T-helper 1 cell (primary cell): ENCODE measurements around the gene ASB4.
A peak's percentile ranks its signal among the peaks of the same experiment; 100 is the strongest.
"Not testable (repeated sequence)": the region's sequence is repeated elsewhere in the genome, so short reads cannot be mapped to it uniquely, and the experiment has no call there.

Experiments used
- DNase-seq, 5 donors: peaks; one replicate each; pipeline ENCODE4 v3.0.0-alpha.2; 2012 to 2020

Gene ASB4

GRCh38 chr7:95478272-95479037 lies 7.3 kb upstream of the ASB4 start:
- no peak for DNase-seq

GRCh38 chr7:95479992-95480624 lies 5.6 kb upstream of the ASB4 start:
- no peak for DNase-seq

DNA sequence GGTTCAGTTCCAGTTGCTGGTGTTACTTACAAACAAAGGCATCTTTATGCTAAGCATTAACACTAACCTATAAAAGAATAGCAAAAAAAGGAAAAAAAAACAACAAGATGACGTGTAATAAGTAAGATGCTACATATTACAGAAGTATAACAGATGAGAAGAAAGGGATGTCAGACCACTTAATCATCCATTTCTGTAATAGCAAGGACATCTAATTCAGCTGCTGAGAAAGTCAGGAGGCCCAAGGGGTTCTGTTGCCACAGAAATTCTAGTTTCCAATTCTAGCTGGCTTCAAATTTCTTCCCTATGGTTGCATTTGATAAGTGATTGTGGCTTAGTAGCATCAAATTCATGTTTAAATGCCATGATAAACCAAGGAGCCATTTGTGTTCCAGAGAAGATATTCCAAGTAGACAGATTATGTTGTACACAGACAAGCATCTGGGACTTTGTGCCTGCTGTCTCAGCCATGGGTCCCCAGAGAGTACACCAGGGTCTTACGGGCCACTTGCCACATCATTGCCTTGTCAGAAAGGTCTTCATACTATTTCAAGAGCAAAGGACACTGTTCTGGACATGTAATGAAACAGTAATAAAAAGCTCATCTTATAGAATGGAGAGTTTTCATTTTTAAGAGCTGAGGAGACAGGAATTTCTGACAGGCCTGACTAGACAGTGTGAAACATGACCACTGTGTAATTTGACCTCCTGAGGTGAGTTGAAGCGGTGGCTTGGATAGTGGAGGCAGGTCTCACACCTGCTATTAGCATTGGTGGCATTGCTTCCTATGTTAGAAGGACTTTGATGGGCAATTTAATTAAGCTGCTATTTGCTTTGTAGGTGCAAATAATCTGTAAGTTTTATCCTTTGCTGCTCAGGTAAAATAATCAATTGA lies 4.2 kb upstream of the ASB4 start:
- DNase-seq = no peak

DNA sequence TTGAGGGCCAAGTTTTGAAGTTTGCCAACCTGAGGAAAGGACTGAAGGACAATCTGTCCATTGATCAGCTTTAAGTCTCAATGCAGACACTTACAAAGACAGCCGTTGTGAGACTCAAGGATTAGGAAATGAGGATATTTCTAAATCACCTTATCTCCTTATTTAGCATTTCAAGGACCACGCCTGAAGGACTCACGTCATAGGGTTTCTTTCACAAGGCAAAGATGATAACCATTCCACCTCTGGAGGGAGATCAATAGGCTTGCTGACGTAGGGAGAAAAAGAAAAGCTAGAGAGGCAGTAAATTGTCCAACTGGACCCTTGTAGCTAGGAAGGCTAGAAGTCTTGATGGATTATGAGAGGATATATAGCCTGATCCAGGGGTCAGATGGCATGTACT lies 3.3 kb upstream of the ASB4 start:
- no peak for DNase-seq

DNA sequence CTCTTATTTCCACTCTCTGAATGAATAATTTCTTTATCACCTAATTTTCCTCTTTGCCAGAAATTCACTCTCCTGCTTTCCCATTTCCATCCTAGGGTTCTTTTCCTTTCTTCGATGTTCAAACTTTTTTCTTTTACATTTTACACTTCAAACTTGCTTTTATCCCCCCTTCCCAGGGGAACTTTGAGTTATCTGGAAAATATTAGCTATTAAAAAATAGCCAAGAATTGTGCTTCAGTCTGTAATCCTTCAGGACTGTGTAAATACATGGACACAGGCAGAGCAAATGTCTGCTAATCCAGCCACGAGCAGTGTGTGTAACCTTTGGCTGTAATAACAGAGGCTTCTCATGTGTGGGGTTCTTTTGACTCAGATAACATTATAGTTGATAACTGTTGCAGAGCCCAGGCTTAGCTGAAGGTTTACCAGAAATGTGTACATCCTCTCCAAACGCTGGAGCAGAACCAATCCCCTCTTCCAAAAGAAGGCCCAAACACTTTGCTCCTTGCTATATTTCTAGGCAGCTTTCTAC lies 4.6 kb downstream of the ASB4 start:
- DNase-seq = no peak

GRCh38 chr7:95491201-95491600 lies 5.5 kb downstream of the ASB4 start:
- no peak for DNase-seq

DNA sequence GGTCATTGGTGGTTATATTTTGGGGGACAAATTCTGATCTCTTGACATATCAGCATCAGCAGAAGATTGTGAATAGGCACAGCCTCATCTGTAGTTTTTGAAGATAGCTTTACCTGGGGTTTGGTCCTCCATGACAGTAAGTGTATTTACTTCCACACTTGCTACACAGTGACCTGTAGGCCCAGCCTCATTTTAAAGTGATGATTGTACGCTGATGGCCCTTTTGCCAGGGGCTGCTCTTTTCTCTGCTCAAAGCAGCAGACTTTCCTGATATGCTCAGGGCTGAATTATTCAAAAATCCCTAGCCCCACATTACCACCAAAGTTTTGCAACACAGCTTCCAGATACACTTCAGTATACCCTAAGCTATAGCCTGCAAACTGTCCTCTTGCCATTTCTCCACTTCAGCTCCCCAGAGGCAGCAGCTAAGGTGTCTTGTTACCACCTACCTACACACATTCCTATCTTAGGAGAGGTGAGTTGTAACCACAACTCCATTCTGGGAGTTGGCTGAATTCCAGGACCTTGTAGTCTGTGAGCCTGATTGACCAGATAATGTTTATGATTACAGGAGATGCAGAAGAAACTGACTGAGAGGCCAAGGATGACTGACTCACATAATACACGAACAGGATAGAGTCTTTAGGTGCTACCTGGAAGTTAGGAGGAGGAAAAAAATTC lies 6.0 kb downstream of the ASB4 start:
- no peak for DNase-seq

DNA sequence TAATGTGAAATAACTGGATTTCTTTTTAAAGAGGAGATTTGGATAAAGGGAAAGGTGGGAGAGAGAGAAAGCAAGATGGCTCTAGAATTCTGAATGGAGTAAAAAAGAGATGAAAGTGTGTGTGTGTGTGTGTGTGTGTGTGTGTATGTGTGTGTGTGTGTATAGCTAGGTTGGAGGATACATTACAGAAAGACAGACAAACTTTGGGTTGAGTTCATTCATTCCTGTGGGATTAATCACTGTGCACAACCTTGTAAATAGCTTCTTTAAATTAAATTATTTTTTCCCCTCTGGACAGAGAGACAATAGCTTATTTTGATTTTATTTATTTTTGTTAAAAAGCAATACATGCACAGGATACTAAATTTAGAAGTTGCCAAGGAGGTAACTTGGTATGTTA lies 7.5 kb downstream of the ASB4 start:
- no peak for DNase-seq

- DNase-seq = no peak
These were observed 8.1 kb downstream of the ASB4 start for GRCh38 chr7:95493844-95494243.

DNA sequence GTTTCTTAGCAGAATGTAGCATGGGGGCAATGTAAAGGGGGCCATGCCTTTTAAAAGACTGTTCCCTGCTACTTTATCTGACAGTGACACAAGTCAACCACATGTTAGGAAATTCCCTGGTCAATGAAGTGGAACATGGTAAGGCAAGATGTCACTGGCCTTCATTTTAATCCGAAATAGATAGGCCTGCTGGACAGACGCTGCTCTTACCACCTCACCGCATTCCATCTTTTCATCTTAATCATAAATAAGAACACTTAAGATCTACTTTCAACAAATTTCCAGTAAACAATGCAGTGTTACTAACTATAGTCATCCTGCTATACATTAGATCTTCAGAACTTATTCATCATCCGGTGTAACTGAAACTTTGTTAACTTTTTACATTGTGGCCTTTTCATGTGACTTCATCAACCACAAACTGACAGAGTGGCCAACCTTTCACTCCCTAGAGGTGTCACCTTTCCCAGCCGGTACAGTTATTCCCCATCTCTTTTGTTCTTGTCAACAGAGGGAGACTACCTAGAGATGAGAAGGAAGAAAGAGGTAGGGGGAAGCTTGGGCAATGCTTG lies 15.6 kb downstream of the ASB4 start:
- peak in 1 of 5 donors; percentile 80 for DNase-seq

- DNase-seq = no peak
These were observed 16.7 kb downstream of the ASB4 start for GRCh38 chr7:95502403-95502802.

- no peak for DNase-seq
These were observed 17.8 kb downstream of the ASB4 start for GRCh38 chr7:95503271-95504131.

GRCh38 chr7:95504132-95504588 lies 18.4 kb downstream of the ASB4 start:
- DNase-seq = not testable (repeated sequence)

GRCh38 chr7:95508780-95509179 lies 23.0 kb downstream of the ASB4 start:
- peak in 1 of 5 donors; percentile 15 for DNase-seq

GRCh38 chr7:95509199-95509598 lies 23.5 kb downstream of the ASB4 start:
- peak in 1 of 5 donors; percentile 63 for DNase-seq

DNA sequence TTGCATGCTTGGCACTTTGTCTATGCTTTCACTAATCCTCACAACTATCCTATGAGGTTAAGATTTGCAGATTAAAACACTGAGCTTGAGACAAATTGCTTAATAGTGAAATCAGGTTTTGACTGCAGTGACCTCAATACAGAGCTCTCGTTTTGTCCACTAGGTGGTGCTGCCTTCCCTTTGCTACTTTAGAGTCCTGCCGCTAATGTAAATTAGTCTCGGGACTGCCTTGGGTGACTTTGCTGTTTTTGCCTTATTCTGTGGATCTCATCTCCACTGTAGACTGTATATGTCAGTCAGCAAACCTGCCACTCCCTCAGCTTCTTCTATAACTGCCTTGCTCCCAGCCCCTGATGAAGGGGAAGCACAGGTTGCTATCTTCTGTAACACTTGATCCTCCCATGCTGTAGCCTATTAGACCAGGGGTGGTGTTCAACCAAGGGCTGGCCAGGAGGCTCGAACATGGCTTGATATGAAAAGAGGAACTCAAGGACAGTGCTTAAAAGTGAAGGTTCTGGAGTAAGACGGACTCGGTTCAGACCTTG lies 26.0 kb downstream of the ASB4 start:
- peak in 2 of 5 donors; percentile 18 to 71 for DNase-seq

GRCh38 chr7:95517458-95517857 lies 31.7 kb downstream of the ASB4 start:
- DNase-seq = no peak

DNA sequence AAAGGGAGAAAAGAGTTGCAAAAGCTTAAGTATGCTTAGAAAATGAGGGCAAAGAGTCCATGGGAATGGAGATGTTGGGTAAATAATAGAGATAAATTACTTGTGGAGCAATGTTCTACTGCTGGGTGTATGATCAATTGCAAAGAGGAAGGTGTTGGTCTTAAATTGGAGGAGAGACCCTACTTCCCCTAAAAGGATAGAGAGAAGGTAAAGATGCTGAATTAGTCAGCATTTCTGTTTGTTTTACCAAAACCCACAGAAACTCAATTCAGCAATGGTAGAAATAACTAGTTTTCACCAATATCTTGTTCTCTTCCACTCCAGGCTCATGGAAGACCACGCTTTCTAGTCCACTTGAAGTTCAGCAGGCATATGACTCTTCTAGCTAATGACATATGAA lies 32.1 kb downstream of the ASB4 start:
- no peak for DNase-seq

- no peak for DNase-seq
These were observed 34.4 kb downstream of the ASB4 start for GRCh38 chr7:95520136-95520535.

GRCh38 chr7:95525503-95525902 lies 39.8 kb downstream of the ASB4 start:
- DNase-seq = no peak
